ENCODE data around the gene NET1. TPM values are rescaled to one million over a fixed set of nuclear protein-coding genes. Genes with fewer than 3 reads are reported as not detected.
A peak's percentile ranks its signal among the peaks of the same experiment; 100 is the strongest.

The NET1 gene
- total RNA-seq, 1 donor from 2014 or later: 205 TPM

- peaks cover 67% of the 10 kb centered on the region for H3K4me1 Mint-ChIP-seq
- no peak for TF ChIP-seq CTCF (IDR thresholded peaks at IDR 0.05; ENCODE audit: unreplicated experiment)
- H3K4me3 Mint-ChIP-seq: no peak overlapping the region
- no peaks in the 10 kb centered on the region for H3K27me3 Mint-ChIP-seq (ENCODE audit: low read depth)
- peak overlapping the region; percentile 36 for H3K27ac Mint-ChIP-seq
- no peak for DNase-seq (ENCODE audit: low spot score in 2 of 2, unreplicated experiment in 2 of 2)
- no peaks in the 10 kb centered on the region for H3K9me3 Mint-ChIP-seq
- no peaks in the 10 kb centered on the region for H3K36me3 Mint-ChIP-seq
These were observed 93.9 kb downstream of the NET1 start for GRCh38 chr10:5506246-5506645.

DNA sequence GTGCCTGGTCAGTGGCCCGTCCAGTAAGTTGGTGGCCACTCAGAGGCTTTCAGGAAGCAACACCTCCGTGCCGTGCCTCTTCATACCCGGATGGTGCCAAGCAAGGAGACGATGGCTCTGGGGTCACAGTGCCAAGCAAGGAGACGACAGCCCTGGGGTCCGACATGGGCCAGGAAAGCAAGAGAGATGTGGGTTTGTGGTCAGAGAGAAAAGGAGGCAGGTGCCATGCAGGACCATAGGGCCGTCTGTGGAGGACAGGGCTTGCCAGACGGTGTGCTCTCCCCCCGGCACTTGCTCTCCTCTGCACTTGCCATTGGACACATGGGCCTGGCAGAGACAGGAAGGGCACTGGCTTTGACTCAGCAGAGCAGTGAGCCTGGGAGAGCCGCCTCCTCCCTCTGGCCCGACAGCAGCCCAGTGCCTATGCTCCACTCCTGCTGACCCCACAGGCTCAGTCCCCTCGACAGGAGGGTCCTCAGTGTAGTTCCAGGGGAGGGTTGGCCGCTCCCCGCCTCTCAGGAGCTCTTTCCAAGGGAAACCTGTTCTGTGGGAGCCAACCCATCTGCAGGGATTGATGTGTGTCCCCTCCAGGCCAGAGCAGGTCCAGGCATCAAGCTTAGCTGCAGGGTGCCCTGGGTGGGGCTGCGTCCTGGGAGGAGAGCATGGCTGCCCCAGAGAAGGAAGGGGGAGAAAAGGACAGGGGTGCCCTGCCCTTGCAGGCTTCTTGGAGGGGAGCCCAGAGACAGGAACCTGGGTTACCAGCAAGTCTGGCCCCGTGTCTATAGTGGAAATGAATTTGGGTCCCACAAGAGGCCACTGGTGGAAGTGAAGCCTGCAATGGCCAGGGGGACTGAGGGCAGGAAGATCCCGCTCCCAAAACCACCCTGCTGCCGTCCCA is 94.6 kb downstream of the NET1 start:
- Mint-ChIP-seq H3K27ac (peak overlapping the region; percentile 57), H3K4me3 (no peak overlapping the region), H3K36me3 (no peaks in the 10 kb centered on the region), H3K9me3 (no peaks in the 10 kb centered on the region), H3K27me3 (ENCODE audit: low read depth) (no peaks in the 10 kb centered on the region), H3K4me1 (peaks cover 60% of the 10 kb centered on the region)
- no peak for TF ChIP-seq CTCF (IDR thresholded peaks at IDR 0.05; ENCODE audit: unreplicated experiment)
- DNase-seq (ENCODE audit: low spot score in 2 of 2, unreplicated experiment in 2 of 2): no peak

DNA sequence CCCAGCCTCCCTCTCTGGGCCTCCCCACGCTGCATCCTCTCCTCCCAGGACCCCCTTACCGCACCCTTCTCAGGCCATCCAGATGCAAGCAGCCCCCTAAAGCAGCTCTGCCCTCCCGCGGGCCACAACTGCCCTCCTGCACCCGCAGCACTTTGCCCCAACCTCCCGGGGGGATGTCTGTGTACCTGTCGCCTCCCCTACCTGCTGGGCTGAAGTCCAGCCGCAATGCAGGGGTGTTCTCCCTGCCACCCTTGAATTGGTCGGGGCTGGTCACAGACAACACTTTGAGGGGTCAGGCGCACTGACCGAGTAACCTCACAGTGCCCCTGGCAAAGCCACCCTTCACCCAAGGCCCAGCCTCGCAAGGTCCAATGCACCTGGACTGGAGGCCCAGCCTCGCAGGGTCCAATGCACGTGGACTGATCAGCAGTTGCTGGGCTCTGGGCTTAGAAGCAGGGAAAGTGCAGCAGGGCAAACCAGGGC is 95.3 kb downstream of the NET1 start:
- no peak for DNase-seq (ENCODE audit: low spot score in 2 of 2, unreplicated experiment in 2 of 2)
- Mint-ChIP-seq H3K36me3 (no peaks in the 10 kb centered on the region), H3K27ac (no peak overlapping the region), H3K9me3 (no peaks in the 10 kb centered on the region), H3K27me3 (ENCODE audit: low read depth) (no peaks in the 10 kb centered on the region), H3K4me1 (peaks cover 60% of the 10 kb centered on the region), H3K4me3 (no peak overlapping the region)
- no peak for TF ChIP-seq CTCF (IDR thresholded peaks at IDR 0.05; ENCODE audit: unreplicated experiment)

- H3K4me3 Mint-ChIP-seq: no peak overlapping the region
- no peak for TF ChIP-seq CTCF (IDR thresholded peaks at IDR 0.05; ENCODE audit: unreplicated experiment)
- H3K9me3 Mint-ChIP-seq: no peaks in the 10 kb centered on the region
- peaks cover 60% of the 10 kb centered on the region for H3K4me1 Mint-ChIP-seq
- H3K36me3 Mint-ChIP-seq: no peaks in the 10 kb centered on the region
- no peak overlapping the region for H3K27ac Mint-ChIP-seq
- no peak for DNase-seq (ENCODE audit: low spot score in 2 of 2, unreplicated experiment in 2 of 2)
- H3K27me3 Mint-ChIP-seq (ENCODE audit: low read depth): no peaks in the 10 kb centered on the region
These were observed 95.8 kb downstream of the NET1 start for GRCh38 chr10:5508161-5508604.

Other genes starting within 250 kb of the NET1 start
- gene AKR1C8, start 227.4 kb upstream of the NET1 start, total RNA-seq: not detected in 3 replicates
- not detected in 3 replicates for gene AKR1C4, start 215.7 kb upstream of the NET1 start, total RNA-seq
- not detected in 3 replicates for gene UCN3, start 47.6 kb upstream of the NET1 start, total RNA-seq
- 0.11 to 0.22 TPM in 2 of 3 replicates, not detected in the other for gene TUBAL3, start 7.7 kb upstream of the NET1 start, total RNA-seq
- 0.42 TPM in 1 of 3 replicates, not detected in the others for gene CALML5, start 87.0 kb downstream of the NET1 start, total RNA-seq
- 0.07 TPM in 1 of 3 replicates, not detected in the others for gene CALML3, start 112.4 kb downstream of the NET1 start, total RNA-seq

Measured in mesothelial cell of epicardium (in vitro differentiated cells).